Endodermal cell (in vitro differentiated cells): ENCODE results near the gene TMEM114. TPM values are rescaled to one million over a fixed set of nuclear protein-coding genes. Genes with fewer than 3 reads are reported as not detected.

Experiments
- DNase-seq: peaks from one replicate; pipeline ENCODE4 v3.0.0-alpha.2; 2017
- H3K27ac ChIP-seq: 2 replicates; pipeline ENCODE4 v1.5.1; 2013; ENCODE audit warnings: mild to moderate bottlenecking, low read depth, low read length, moderate library complexity
- H3K27me3 ChIP-seq: 2 replicates; pipeline ENCODE4 v1.6.1; 2013; ENCODE audit warnings: mild to moderate bottlenecking, low read length, moderate library complexity; ENCODE audit not compliant: insufficient read depth, control insufficient read depth, poor library complexity, severe bottlenecking
- H3K36me3 ChIP-seq: 2 replicates; pipeline ENCODE4 v1.7.0; 2013; ENCODE audit warnings: mild to moderate bottlenecking, low read length, moderate library complexity; ENCODE audit not compliant: control insufficient read depth, insufficient read depth
- H3K4me1 ChIP-seq: one replicate; pipeline ENCODE4 v1.7.0; 2013; ENCODE audit warnings: low read length; ENCODE audit not compliant: control insufficient read depth, insufficient read depth
- H3K4me3 ChIP-seq: 2 replicates; pipeline ENCODE4 v1.5.1; 2013; ENCODE audit warnings: mild to moderate bottlenecking, low read length, moderate library complexity
- H3K9ac ChIP-seq: 2 replicates; pipeline ENCODE4 v1.6.1; 2013; ENCODE audit warnings: mild to moderate bottlenecking, low read length, moderate library complexity; ENCODE audit not compliant: poor library complexity, severe bottlenecking; ENCODE audit errors: extremely low read depth
- H3K9me3 ChIP-seq: 2 replicates; pipeline ENCODE4 v1.6.1; 2013; ENCODE audit warnings: mild to moderate bottlenecking, low read length, moderate library complexity; ENCODE audit not compliant: control insufficient read depth
- H3K27ac Mint-ChIP-seq: 2 replicates; pipeline ENCODE4 v1.8.0; 2020; ENCODE audit warnings: mixed read lengths
- H3K27me3 Mint-ChIP-seq: 2 replicates; pipeline ENCODE4 v1.8.0; 2021; ENCODE audit warnings: mild to moderate bottlenecking, mixed read lengths; ENCODE audit not compliant: insufficient read depth
- H3K36me3 Mint-ChIP-seq: 2 replicates; pipeline ENCODE4 v1.8.0; 2020; ENCODE audit warnings: low read depth, mixed read lengths
- H3K4me1 Mint-ChIP-seq: 2 replicates; pipeline ENCODE4 v1.8.0; 2020; ENCODE audit warnings: mixed read lengths
- H3K4me3 Mint-ChIP-seq: 2 replicates; pipeline ENCODE4 v1.8.0; 2020; ENCODE audit warnings: mild to moderate bottlenecking, moderate library complexity, mixed read lengths
- H3K9me3 Mint-ChIP-seq: 2 replicates; pipeline ENCODE4 v1.8.0; 2020; ENCODE audit warnings: mild to moderate bottlenecking, mixed read lengths
- CTCF ChIP-seq: fragments of 200-600 bp; sonication (generic); conservative IDR thresholded peaks from 2 replicates; pipeline ENCODE4 v1.5.0; 2021; ENCODE audit warnings: antibody characterized with exemption, mild to moderate bottlenecking
- WGBS, 2 experiments: methylation state at CpG; one replicate each; pipeline versions ENCODE4 v1.1.5 to v1.1.7; 2013; ENCODE audit warnings: missing lambda C conversion rate in 2 of 2, mixed read lengths in 1 of 2; ENCODE audit not compliant: insufficient coverage in 1 of 2, insufficient read length in 1 of 2; 5-methylcytosine and 5-hydroxymethylcytosine counted together
- total RNA-seq, 2 donors: library from RNA; stranded (reverse); fragmentation: NEBNext Ultra II Directional in 1 of 2; extraction: Animal tissue kit (Norgen Biotek cat#: 25700) in 1 of 2; gene quantifications; 2 replicates in 1 of 2; 3 replicates in 1 of 2; pipeline ENCODE4 v1.2.1, GENCODE V29; 2021

Gene TMEM114
- total RNA-seq, 2 donors from 2014 or later = 0.40 TPM; not detected in 1

GRCh38 chr16:8587065-8587464 is 3.2 kb downstream of the TMEM114 start:
- Mint-ChIP-seq H3K27ac (no peak overlapping the region), H3K27me3 (peaks cover 37% of the 10 kb centered on the region), H3K9me3 (no peaks in the 10 kb centered on the region), H3K36me3 (no peaks in the 10 kb centered on the region), H3K4me1 (peaks cover 10% of the 10 kb centered on the region), H3K4me3 (no peak overlapping the region)
- H3K4me1 ChIP-seq = peaks cover 5% of the 10 kb centered on the region
- DNase-seq = no peak
- no peak overlapping the region for H3K9ac ChIP-seq
- peaks cover 64% of the 10 kb centered on the region for H3K27me3 ChIP-seq
- TF ChIP-seq CTCF = no peak
- H3K36me3 ChIP-seq = no peaks in the 10 kb centered on the region
- no peak overlapping the region for H3K27ac ChIP-seq
- no peaks in the 10 kb centered on the region for H3K9me3 ChIP-seq
- H3K4me3 ChIP-seq = no peak overlapping the region

GRCh38 chr16:8585857-8586256 is 4.5 kb downstream of the TMEM114 start:
- H3K9me3 ChIP-seq = no peaks in the 10 kb centered on the region
- H3K27ac ChIP-seq = no peak overlapping the region
- Mint-ChIP-seq H3K9me3 (no peaks in the 10 kb centered on the region), H3K4me1 (peaks cover 10% of the 10 kb centered on the region), H3K27ac (no peak overlapping the region), H3K27me3 (peaks cover 37% of the 10 kb centered on the region), H3K4me3 (no peak overlapping the region), H3K36me3 (no peaks in the 10 kb centered on the region)
- H3K4me1 ChIP-seq = peaks cover 5% of the 10 kb centered on the region
- 85 to 93% methylated on average over 3 of the region's 3 CpGs for WGBS, 2 experiments
- DNase-seq = no peak
- no peak overlapping the region for H3K4me3 ChIP-seq
- no peak overlapping the region for H3K9ac ChIP-seq
- peaks cover 52% of the 10 kb centered on the region for H3K27me3 ChIP-seq
- no peaks in the 10 kb centered on the region for H3K36me3 ChIP-seq
- no peak for TF ChIP-seq CTCF

- H3K27me3 ChIP-seq = peaks cover 44% of the 10 kb centered on the region
- H3K36me3 ChIP-seq = no peaks in the 10 kb centered on the region
- peaks cover 7% of the 10 kb centered on the region for H3K4me1 Mint-ChIP-seq
- no peak overlapping the region for H3K9ac ChIP-seq
- peaks cover 5% of the 10 kb centered on the region for H3K4me1 ChIP-seq
- H3K27ac ChIP-seq = no peak overlapping the region
- no peak overlapping the region for H3K4me3 ChIP-seq
- no peak overlapping the region for H3K4me3 Mint-ChIP-seq
- 66% methylated on average over 2 of the region's 2 CpGs; no CpG with 5 or more reads in 1 of the 2 experiments for WGBS, 2 experiments
- DNase-seq = no peak
- H3K9me3 ChIP-seq = no peaks in the 10 kb centered on the region
- peaks cover 37% of the 10 kb centered on the region for H3K27me3 Mint-ChIP-seq
- TF ChIP-seq CTCF = no peak
- H3K9me3 Mint-ChIP-seq = no peaks in the 10 kb centered on the region
- H3K27ac Mint-ChIP-seq = no peak overlapping the region
- no peaks in the 10 kb centered on the region for H3K36me3 Mint-ChIP-seq
Observed at GRCh38 chr16:8585041-8585440, 5.3 kb downstream of the TMEM114 start.
